Lung microvascular endothelial cell (primary cell): ENCODE results near the gene SCART1. TPM values are rescaled to one million over a fixed set of nuclear protein-coding genes. Genes with fewer than 3 reads are reported as not detected.
"Not testable (repeated sequence)": the region's sequence is repeated elsewhere in the genome, so short reads cannot be mapped to it uniquely, and the experiment has no call there.

Experiments
- DNase-seq, 2 donors: peaks; one replicate each; pipeline versions ENCODE4 v3.0.0 to v3.0.0-alpha.2; 2010; ENCODE audit warnings: low read depth in 2 of 2
- total RNA-seq: library from RNA; depleted of rRNA; stranded (reverse); fragments of >200 nt; gene quantifications from 2 replicates; pipeline ENCODE4 v1.2.1, GENCODE V29; 2014

SCART1 gene
- total RNA-seq, 1 donor from 2014 or later, result 0.40 TPM

DNA sequence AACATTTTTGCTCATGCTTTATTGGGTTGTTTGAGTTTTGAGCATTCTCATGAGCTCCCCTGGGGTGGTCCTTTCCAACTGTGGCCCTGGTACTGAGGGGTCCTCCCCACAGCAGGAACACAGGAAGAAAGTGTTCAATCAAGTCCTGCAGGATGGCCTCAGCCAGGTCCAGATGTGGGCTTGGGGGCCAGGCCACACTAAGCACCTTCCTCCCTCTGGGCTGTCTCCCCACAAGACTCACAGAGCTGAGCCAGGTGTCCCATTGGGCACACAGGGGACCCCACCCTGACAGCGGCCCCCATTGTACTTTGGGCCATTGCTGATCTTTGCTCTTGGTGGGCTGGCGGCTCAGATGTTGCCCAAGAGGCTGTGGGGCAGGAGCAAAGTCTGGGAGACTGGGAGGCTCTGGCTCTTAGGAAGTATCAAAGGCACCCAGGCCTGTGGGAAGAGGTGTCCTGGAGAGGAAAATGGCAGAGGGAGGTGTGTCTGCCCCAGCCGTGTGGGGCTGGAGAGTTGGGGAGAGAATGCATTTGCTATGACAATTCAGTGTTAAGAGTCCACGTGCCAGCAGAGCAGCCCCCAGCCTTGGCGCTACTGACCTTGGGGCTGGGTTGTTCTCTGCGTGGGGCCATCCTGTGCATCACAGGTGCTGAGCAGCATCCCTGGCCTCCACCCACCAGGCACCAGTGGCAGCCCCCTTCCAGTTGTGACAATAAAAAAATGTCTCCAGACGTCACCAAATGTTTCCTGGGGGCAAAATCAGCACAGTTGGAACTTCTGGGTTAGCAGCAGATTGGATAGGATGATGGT lies 17.8 kb downstream of the SCART1 start:
- no peak for DNase-seq

- DNase-seq, result no peak
These were observed 19.5 kb downstream of the SCART1 start for GRCh38 chr10:133473270-133473669.

DNA sequence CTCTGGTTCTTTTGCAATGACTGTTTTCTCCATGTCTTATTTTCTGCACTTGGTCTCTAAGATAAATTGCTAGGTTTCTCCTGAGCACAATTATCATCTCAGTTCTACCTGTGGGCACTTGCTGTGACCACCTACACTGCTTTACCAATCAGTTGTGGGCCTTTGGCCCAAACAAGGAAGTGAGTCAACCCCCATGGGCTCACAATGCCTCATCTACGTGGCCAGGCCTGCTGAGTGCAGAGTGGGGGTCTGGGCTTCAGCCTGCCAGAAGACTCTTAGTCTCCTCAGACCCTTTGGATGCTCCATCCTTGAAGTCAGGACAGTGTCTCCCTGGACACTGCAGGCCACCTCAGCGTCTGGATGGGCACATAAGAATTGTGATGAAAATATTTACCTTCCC lies 20.3 kb downstream of the SCART1 start:
- DNase-seq, result no peak

GRCh38 chr10:133474665-133475424 lies 21.1 kb downstream of the SCART1 start:
- DNase-seq, result no peak

GRCh38 chr10:133475425-133475734 lies 21.6 kb downstream of the SCART1 start:
- no peak for DNase-seq

DNA sequence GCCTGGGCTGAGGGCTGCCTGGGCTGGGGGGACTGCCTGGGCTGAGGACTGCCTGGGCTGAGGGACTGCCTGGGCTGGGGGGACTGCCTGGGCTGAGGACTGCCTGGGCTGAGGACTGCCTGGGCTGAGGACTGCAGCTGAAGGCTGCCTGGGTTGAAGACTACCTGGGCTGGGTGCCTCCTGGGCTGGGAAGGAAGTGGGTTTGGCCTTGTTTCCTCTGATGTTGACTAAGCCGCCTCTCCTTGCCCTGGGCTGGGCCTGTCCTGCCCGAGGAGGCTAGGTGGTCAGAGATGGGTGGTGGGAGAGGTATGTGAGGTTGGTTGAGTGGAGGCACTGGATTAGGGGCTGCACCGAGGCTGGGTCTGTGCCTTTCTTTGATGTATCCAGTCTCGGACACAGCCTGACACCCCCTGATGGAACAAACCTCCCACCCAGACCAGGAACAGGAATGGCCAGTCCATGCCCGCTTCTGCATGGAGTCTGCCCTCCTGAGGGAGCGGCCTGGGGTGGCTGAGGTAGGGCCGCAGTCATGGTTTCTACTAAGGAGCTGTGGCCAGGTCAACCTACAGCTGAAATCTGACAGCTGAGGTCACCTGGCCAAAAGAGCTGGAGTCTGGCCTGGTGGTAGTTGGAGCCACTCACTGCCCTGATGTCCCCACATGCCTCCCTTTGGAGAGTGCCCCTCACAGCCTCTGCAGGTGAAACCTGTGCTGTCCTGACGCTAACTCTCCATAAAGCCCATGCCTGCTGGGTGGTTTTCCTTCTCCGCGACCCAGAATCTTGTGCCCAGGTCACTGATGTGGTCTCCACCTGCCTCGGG lies 22.3 kb downstream of the SCART1 start:
- DNase-seq, result no peak

DNA sequence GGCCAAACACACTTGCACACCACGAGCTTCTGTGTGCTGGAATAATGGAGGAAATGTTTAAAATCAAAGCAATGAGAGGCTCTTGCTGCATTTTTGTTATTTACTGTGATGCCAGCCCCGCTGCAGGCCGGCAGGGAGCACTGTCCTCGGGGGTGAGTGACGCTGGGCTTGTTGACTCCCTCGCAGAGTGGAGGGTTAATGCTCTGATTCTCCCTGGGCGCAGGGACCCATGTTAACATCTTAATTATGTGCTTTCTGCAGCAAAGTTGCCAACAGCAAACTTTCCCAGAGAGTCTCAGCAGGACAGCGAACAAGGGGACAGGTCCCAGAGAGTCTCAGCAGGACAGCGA lies 22.9 kb downstream of the SCART1 start:
- no peak for DNase-seq

DNA sequence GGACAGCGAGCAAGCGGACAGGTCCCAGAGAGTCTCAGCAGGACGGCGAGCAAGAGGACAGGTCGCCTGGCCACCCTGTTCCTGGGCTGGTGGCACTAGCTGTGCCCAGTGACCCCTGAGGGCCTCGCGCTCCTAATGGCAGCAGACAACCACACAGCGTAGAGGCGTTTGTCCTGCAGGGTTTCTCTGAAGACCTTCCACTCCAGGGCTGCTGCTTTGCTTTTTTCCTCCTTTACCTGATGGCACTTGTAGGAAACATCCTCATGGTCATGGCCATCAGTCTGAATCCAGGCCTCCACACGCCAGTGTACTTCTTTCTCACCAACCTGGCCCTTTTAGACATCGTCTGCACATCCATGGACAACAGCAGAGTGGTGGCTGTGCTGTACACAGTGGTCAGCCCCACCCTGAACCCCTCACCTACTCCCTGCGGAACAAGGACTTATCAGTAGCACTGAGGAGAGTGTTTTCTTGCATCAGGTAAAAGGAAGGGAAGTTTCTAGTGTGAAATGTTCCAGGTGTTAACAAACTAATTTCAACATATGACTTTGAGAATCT lies 27.4 kb downstream of the SCART1 start:
- no peak for DNase-seq

GRCh38 chr10:133481657-133482056 lies 27.9 kb downstream of the SCART1 start:
- no peak for DNase-seq

DNA sequence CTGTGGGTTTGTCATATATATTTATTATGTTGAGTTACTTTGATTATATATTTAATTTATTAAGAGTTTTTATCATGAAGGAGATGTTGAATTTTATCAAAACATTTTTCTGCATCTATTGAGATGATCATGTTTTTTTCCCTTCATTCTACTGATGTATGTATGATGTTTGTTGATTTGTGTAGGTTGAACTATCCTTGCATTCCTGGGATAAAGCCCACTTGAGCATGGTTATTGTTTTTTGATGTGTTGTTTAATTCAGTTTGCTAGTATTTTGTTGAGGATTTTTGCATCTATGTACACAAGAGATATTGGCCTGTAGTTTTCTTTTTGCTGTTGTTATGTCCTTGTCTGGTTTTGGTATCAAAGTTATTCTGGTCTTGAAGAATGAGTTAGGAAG lies 31.1 kb downstream of the SCART1 start:
- DNase-seq, result no peak

DNA sequence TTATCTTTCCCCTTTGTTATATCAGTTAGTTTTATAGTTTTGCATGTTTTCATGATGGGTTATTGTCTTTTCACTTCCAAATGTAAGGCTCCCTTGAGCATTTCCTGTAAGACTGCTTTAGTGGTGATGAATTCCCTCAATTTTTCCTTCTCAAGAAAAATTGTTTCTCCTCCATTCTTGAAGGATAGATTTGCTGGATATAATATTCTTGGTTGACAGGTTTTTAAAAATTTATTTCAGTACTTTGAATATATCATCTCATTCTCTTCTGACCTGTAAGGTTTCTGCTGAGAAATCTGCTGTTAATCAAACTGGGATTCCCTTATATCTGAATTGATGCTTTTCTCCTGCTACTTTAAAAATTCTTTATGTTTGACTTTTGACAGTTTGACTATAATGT lies 33.3 kb downstream of the SCART1 start:
- DNase-seq, result no peak

- no peak for DNase-seq
These were observed 34.6 kb downstream of the SCART1 start for GRCh38 chr10:133488354-133488753.

DNA sequence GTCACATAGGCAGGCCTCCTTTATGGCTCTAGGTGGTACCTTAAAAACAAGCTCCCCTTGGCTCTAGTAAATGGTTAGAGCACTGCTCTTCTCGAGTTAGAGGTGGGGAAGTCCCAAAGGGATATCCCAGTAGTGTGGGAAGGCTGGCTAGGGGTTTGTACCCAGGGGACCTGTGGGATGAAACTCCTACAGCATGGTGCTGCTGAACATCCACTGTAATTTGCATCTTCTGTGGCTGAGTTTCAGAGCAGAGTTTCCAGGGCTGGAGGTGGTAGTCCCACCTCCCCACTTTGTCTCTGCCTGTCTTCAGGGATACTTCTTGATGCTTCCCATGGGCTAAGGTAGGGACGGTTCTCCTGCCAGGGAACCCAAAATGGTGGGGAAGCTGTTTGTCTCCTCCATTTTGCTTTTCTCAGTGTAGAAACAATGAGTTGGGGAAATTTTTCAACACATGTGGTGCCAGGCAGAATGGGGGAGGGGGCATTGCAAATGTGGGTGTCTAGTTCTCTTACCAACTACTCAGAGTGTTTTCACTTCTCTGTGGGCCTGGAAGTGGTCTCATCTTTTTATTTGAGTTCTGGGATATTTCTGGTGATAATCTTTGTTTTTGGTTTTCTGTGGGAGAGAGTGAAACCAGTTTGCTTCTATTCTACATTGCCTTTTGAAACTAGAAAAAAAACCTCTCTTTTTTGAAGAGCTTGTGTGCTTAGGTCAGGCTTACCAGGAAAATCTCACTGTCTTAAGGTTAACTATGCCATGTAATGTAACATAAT lies 36.3 kb downstream of the SCART1 start:
- DNase-seq, result no peak

GRCh38 chr10:133493562-133493961 lies 39.8 kb downstream of the SCART1 start:
- DNase-seq, result not testable (repeated sequence)

DNA sequence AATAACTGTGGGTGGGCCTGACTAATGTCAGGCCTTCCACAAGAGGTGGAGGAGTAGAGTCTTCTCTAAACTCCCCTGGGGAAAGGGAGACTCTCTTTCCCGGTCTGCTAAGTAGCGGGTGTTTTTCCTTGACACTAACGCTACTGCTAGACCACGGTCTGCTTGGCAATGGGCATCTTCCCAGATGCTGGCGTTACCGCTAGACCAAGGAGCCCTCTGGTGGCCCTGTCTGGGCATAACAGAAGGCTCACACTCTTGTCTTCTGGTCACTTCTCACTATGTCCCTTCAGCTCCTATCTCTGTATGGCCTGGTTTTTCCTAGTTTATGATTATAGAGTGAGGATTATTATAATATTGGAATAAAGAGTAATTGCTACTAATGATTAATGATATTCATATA lies 43.6 kb downstream of the SCART1 start:
- DNase-seq, result peak in 1 of 2 donors; percentile 12

- DNase-seq, result not testable (repeated sequence)
These were observed 45.4 kb downstream of the SCART1 start for GRCh38 chr10:133499176-133499575.

GRCh38 chr10:133500897-133501296 lies 47.2 kb downstream of the SCART1 start:
- not testable (repeated sequence) for DNase-seq

GRCh38 chr10:133509700-133510099 lies 56.0 kb downstream of the SCART1 start:
- no peak for DNase-seq

DNA sequence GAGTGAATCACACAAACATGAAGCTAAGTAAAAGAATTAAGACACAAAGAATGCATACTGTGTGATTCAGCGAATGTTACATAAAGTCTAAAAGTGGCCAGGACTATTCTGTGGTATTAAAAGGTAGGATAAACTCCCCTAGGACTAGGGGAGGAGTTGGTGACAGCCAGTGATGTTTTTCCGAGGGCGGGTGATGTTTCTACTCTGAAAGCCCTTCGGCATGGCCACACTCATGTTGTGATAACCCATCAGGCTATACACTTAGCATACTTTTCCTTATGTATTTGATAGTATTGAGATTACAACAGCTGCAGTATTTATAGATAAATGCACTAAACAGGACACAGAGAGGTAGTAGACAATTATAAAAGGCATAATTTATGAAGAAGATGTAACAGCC lies 57.7 kb downstream of the SCART1 start:
- DNase-seq, result no peak

GRCh38 chr10:133511907-133512528 lies 58.3 kb downstream of the SCART1 start:
- no peak for DNase-seq

- DNase-seq, result no peak
These were observed 61.7 kb downstream of the SCART1 start for GRCh38 chr10:133515471-133515870.
